ENCODE results near the gene STX18.

DNA sequence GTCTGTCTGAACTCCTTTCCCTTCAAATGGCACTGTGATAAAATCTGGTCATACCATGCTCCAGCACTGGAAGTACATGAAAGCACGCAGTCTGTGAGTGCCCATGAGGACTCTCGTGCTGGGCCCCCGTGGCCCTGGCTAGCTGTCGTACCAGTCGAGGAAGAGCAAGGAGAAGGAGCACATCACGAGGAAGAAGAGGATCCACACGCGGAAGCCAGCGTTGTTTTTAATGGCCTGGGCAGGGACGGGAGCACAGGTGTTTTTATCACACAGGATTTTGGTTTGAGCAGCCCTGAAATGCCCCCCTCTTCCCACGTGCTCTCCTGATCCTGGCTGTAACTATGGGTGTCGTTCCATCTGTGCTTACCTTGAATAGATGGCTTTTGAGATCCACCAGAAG lies 122.0 kb downstream of the STX18 start:
- TF ChIP-seq, protein P1, sequence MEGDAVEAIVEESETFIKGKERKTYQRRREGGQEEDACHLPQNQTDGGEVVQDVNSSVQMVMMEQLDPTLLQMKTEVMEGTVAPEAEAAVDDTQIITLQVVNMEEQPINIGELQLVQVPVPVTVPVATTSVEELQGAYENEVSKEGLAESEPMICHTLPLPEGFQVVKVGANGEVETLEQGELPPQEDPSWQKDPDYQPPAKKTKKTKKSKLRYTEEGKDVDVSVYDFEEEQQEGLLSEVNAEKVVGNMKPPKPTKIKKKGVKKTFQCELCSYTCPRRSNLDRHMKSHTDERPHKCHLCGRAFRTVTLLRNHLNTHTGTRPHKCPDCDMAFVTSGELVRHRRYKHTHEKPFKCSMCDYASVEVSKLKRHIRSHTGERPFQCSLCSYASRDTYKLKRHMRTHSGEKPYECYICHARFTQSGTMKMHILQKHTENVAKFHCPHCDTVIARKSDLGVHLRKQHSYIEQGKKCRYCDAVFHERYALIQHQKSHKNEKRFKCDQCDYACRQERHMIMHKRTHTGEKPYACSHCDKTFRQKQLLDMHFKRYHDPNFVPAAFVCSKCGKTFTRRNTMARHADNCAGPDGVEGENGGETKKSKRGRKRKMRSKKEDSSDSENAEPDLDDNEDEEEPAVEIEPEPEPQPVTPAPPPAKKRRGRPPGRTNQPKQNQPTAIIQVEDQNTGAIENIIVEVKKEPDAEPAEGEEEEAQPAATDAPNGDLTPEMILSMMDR (IDR thresholded peaks at IDR 0.05; ENCODE audit: low read length), result no peak
- TF ChIP-seq EZH2 (optimal IDR thresholded peaks at IDR 0.05; ENCODE audit: low read depth, low read length), result no peak
